ENCODE data around the gene MAGEA2.

GRCh38 chrX:152735860-152736511 lies 17.7 kb downstream of the MAGEA2 start:
- TF ChIP-seq, protein P1, sequence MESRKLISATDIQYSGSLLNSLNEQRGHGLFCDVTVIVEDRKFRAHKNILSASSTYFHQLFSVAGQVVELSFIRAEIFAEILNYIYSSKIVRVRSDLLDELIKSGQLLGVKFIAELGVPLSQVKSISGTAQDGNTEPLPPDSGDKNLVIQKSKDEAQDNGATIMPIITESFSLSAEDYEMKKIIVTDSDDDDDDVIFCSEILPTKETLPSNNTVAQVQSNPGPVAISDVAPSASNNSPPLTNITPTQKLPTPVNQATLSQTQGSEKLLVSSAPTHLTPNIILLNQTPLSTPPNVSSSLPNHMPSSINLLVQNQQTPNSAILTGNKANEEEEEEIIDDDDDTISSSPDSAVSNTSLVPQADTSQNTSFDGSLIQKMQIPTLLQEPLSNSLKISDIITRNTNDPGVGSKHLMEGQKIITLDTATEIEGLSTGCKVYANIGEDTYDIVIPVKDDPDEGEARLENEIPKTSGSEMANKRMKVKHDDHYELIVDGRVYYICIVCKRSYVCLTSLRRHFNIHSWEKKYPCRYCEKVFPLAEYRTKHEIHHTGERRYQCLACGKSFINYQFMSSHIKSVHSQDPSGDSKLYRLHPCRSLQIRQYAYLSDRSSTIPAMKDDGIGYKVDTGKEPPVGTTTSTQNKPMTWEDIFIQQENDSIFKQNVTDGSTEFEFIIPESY (CRISPR knock-in tag; IDR thresholded peaks at IDR 0.05), result no peak
- TF ChIP-seq KLF9 (CRISPR knock-in tag; IDR thresholded peaks at IDR 0.05; ENCODE audit: low read depth), result no peak
- TF ChIP-seq, protein P2, sequence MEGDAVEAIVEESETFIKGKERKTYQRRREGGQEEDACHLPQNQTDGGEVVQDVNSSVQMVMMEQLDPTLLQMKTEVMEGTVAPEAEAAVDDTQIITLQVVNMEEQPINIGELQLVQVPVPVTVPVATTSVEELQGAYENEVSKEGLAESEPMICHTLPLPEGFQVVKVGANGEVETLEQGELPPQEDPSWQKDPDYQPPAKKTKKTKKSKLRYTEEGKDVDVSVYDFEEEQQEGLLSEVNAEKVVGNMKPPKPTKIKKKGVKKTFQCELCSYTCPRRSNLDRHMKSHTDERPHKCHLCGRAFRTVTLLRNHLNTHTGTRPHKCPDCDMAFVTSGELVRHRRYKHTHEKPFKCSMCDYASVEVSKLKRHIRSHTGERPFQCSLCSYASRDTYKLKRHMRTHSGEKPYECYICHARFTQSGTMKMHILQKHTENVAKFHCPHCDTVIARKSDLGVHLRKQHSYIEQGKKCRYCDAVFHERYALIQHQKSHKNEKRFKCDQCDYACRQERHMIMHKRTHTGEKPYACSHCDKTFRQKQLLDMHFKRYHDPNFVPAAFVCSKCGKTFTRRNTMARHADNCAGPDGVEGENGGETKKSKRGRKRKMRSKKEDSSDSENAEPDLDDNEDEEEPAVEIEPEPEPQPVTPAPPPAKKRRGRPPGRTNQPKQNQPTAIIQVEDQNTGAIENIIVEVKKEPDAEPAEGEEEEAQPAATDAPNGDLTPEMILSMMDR (CRISPR knock-in tag; IDR thresholded peaks at IDR 0.05), result no peak
- no peak for TF ChIP-seq HOXA7 (CRISPR knock-in tag; IDR thresholded peaks at IDR 0.05)
- TF ChIP-seq, protein P3, sequence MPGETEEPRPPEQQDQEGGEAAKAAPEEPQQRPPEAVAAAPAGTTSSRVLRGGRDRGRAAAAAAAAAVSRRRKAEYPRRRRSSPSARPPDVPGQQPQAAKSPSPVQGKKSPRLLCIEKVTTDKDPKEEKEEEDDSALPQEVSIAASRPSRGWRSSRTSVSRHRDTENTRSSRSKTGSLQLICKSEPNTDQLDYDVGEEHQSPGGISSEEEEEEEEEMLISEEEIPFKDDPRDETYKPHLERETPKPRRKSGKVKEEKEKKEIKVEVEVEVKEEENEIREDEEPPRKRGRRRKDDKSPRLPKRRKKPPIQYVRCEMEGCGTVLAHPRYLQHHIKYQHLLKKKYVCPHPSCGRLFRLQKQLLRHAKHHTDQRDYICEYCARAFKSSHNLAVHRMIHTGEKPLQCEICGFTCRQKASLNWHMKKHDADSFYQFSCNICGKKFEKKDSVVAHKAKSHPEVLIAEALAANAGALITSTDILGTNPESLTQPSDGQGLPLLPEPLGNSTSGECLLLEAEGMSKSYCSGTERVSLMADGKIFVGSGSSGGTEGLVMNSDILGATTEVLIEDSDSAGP (CRISPR knock-in tag; IDR thresholded peaks at IDR 0.05; ENCODE audit: borderline replicate concordance), result no peak
- TF ChIP-seq GATAD1 (CRISPR knock-in tag; IDR thresholded peaks at IDR 0.05), result no peak

Measured in HepG2 (cell line).